H54 (cell line): Measurements from ENCODE around the gene DNM2.

Experiments
- DNase-seq: peaks from one replicate; pipeline ENCODE4 v3.0.0; 2011; ENCODE audit warnings: low spot score, mixed read lengths; ENCODE audit not compliant: insufficient read length
- FAIRE-seq: peaks from 3 replicates; lab custom pipeline; 2011; peaks lifted over from hg19 to GRCh38; lab: Jason Lieb, UNC
- POLR2A ChIP-seq: IDR thresholded peaks from 2 replicates; pipeline ENCODE4 v1.6.1; 2011; ENCODE audit warnings: low read depth, mild to moderate bottlenecking, low read length

DNM2 gene

DNA sequence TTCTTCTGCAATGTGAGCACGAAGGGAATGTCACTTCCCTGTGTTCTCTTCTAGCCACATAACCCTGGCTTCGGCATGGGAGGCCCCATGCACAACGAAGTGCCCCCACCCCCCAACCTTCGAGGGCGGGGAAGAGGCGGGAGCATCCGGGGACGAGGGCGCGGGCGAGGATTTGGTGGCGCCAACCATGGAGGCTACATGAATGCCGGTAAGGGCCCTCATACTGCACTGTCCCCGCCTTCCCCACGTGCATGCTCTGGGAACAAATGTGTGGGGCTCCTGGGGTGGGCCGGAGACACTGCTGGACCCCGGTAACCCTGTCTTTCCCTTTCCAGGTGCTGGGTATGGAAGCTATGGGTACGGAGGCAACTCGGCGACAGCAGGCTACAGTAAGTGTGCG lies 34.3 kb upstream of the DNM2 start:
- FAIRE-seq, result no peak
- TF ChIP-seq POLR2A, result no peak
- no peak for DNase-seq

DNA sequence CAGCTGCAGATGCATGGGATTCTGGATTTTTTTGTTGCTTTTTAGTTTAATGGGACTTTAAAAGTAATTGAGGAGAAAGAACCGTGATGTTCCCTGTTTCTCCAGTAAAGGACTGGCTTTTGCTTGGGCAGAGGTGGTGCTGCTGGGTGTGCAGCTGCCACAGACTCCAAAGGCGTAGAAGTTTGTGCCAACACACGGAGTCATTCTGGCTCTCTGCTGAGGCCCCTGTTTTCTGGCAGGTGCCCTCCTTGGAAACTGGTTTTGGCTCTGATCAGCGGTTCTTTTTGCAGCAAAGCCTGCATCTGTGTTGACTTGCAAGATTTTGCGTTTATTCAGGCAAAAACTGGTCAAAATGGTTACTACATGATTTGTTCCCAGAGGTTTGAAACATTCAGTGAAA lies 32.7 kb upstream of the DNM2 start:
- FAIRE-seq, result no peak
- no peak for TF ChIP-seq POLR2A
- DNase-seq, result no peak

DNA sequence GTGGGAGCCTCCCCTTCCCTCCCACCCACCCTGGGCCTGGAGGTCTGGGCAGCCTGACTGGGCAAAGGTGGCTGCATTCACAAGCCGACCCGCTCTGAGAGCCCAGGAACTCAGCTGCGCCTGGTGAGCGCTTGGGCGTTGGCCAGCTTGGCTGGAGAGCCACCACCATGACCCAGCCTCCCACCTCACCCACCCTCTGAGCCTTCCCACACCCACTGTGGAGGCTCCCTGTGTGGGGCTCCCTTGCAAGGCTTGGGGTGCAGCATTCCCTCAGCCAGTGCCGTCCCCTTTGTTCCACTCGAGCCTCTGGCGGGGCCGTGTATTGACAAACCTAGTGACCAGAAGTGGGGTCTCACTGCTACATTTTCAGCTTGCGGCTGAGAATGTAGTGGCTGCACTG lies 31.7 kb upstream of the DNM2 start:
- DNase-seq (no peak), FAIRE-seq (no peak)
- TF ChIP-seq POLR2A, result no peak

DNA sequence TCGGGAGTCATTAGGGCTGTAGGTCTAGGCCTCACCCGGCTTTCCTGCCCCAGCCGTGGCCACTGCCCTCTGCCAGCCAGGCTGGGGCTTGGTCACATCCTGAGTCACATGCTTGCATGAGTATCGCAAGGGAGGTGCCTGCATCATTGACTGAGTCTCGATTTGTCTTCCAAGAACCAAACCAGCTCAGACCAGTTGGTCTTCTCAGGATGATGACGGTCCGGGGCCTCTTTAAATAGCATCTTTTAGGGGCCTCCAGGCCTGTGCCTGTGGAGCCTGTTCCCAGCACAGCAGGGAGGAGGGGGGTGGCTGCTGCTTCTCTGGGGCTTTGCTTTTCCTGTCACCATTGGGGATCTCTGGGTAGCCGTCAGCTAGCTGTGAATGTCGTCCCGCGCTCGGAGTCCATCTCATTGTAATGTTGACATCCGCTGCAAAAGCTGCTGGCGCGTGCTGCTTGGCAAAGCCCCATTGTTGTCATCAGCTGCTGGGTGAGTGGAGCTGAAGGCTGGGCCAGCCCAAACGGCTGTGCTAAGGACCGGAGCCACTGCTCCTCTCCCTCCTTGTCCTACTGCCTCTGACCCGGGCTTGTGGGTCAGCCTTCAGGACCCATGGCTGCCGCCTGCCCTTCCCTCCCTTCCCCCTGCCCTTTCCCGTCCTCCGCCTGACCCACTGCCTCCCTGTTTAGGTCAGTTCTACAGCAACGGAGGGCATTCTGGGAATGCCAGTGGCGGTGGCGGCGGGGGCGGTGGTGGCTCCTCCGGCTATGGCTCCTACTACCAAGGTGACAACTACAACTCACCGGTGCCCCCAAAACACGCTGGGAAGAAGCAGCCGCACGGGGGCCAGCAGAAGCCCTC lies 31.0 kb upstream of the DNM2 start:
- FAIRE-seq (no peak), DNase-seq (peak; percentile 60)
- TF ChIP-seq POLR2A, result no peak

DNA sequence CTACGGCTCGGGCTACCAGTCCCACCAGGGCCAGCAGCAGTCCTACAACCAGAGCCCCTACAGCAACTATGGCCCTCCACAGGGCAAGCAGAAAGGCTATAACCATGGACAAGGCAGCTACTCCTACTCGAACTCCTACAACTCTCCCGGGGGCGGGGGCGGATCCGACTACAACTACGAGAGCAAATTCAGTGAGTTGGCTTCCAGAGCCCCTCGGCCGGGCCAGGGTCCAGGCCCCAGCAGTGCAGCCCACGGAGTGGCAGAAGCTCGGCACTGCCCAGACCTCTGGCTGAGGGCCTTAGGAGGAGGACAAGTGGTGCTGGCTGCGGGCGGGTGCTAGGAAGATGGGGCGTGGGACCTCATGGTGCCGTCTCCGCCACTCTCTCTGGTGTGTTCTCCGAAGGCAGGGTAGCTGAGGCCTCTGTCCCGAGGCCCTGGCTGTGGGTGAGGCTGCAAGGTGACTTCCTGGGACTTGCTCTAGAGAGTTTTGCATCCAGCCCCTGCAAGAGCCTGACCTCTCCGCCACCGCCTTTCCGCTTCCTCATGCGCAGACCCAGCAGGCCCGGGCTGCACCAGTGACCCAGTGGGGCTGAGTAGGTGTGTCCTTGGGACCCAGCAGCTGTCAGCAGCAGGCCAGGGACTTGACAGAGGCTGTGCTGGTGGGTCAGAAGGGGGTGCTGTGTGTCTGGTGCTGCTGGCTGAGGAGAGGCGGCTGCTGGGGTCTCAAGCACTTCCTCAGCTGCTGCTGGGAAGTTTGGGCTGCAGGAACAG lies 30.2 kb upstream of the DNM2 start:
- TF ChIP-seq POLR2A, result no peak
- FAIRE-seq, result no peak
- DNase-seq, result no peak

DNA sequence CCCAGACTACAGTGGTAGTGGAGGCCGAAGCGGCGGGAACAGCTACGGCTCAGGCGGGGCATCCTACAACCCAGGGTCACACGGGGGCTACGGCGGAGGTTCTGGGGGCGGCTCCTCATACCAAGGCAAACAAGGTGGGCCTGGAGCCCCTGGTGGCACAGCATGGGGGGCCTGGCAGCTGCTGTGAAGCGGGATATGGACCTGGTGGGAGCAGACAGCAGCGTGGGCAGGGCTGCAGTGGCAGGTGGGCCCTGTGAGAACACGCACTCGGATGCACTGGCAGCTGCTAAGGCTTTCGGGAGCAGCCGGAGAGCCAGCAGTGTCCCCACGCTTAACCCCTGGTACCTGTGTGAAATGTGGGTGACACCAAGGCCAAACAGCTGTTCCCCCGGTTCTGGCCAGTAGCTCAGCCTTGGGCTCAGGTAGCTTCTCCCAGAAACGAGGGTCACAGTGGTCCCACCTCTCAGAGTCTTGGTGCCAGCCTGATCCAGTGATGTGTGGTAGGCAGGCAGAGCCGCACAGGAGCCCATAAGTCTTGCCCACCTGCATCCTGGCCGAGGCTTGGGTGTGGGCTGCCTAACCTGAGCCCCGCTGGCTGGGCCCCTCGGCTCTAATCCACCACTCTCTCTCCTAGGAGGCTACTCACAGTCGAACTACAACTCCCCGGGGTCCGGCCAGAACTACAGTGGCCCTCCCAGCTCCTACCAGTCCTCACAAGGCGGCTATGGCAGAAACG lies 29.2 kb upstream of the DNM2 start:
- DNase-seq, result no peak
- TF ChIP-seq POLR2A, result no peak
- no peak for FAIRE-seq

DNA sequence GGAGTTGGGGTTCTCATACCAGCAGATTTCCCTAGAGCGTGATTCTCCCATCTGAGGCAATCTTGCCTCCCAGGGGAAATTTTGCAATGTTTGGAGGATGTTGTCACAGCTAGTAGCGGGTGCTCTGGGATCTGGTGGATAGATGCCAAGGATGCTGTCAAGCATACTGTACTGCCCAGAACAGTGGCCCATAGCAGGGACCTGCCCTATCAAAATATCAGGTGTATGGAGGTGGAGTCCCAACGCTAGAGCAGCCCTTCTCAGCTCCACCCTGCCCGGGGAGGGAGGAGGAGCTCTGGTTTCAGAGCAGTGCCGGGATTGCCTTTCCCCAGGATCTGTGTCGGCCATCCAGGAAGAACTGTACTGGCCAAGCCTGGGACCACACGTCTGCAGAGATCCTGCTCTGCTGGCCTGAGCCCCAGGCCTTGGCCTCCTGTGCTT lies 27.5 kb upstream of the DNM2 start:
- DNase-seq (no peak), FAIRE-seq (no peak)
- TF ChIP-seq POLR2A, result no peak

DNA sequence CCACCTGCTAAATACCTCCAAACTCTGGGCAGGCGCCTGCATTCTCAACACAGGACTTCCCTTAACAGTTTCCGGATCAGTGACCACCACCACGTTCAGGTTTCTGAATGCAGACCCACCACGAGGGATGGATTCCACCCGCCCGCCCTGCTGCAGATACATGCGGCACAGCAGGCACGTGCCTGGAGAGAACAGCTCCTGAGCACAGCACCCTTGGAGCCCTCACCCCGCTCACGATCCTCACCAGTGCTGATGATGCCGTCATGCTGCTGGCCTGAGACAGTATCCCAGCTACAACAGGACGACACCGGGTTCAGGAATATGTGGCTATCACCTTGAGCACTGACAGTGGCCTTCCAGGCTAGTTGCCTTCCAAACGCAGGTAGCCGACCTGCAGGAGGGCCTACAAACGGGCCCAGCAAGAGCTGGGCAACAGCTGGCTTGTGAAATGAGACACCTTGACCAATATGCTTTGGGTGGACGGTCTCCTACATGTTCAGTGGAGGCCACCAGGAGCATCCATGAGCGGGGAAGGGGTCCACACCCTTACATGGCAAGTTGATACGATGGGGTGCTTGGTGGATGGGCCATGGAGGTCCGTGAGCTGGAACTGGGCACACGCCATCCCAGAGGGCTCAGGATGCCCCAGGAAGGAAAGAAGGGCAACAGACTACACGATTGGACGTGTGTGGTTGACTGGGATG lies 26.5 kb upstream of the DNM2 start:
- DNase-seq, result no peak
- FAIRE-seq, result no peak
- TF ChIP-seq POLR2A, result no peak

DNA sequence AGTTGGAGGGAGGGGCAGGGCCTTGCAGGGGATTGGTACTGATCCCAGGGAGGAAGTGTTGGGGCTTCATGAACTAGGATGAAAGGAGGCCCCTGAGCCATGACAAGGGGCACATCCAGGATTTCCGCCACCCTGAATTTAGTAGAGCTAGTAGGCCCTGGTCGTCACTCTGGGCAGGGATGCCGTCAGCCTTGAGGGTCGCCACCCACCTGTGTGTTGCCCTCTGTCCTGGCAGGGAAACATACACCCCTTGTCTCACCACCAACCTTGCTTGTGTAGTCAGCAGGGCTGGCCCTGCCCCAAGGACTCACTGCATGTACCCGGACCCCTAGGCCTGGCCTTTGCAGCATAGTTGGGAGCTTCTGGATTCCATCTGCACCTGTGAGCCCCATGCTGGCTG lies 26.0 kb upstream of the DNM2 start:
- FAIRE-seq (no peak), DNase-seq (no peak)
- TF ChIP-seq POLR2A, result no peak

DNA sequence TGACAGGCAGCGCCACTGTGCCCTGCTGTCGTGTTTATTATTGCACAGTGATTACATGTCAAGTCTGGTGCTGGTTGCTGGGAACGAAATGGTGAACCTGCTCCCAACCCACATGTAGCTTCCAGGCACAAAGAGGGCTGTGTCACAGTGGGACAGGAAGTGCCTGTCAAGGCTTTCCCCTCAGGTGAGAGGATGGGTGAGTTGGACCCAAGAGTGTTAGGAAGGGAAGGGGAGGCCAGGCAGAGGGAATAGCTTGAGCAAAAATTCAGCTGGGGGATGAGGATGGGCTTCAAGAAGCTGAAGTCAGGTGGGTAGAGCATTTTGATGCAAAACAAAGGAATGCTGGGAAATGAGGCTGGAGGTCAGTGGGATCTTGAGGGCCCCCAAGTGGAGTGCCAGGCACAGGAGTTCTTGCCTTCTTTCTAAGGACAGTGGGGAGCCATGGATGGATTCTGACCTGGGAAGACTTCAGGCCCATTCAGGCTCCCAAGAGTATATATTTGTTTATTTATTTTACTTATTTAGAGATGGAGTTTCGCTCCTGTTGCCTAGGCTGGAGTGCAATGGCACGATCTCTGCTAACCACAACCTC lies 25.1 kb upstream of the DNM2 start:
- DNase-seq (no peak), FAIRE-seq (no peak)
- TF ChIP-seq POLR2A, result no peak

DNA sequence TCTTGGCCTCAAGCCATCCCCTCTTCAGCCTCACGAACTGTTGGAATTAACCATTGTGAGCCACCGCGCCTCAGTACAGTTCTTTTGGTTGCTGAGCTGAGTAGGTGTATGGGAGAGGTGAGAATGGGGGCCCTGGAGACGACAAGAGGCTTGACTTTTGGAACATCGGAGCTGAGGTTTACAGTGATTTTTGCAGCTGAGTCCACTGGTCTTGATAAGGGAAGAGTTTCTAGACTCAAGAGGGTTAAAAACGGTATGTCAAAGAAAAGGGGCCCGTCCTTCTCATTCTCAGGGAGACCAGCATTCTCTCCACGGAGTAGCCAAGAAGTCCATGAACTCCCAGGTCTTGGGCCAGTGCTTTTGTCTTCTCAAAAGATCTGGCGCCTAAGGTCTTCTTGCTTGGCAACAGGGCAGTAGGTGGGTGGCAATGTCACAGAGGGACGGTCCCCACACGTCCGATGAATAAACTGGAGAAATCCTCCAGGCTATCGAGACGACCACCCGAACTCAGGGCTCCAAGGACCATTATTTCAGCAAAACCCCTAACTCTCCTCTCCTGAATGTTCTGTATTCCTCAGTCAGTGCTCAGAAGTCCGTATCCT lies 23.1 kb upstream of the DNM2 start:
- TF ChIP-seq POLR2A, result no peak
- FAIRE-seq, result no peak
- no peak for DNase-seq
